ENCODE data around the gene APOBR. TPM values are rescaled to one million over a fixed set of nuclear protein-coding genes. Genes with fewer than 3 reads are reported as not detected.

Gene APOBR
- total and polyA plus RNA-seq, 9 of the 15 experiments (the other 6 are each of a cell fraction or from before 2014, with no cell fraction given) = 0.08 to 6.1 (median 2.8) TPM; not detected in 1

- no peak for TF ChIP-seq FOXJ2 (tag; IDR thresholded peaks at IDR 0.05)
- no peak for TF ChIP-seq TFE3 (CRISPR knock-in tag; IDR thresholded peaks at IDR 0.05)
- TF ChIP-seq CREM (IDR thresholded peaks at IDR 0.05; ENCODE audit: low read depth) = no peak
- no peak for TF ChIP-seq CHCHD3 (CRISPR knock-in tag; IDR thresholded peaks at IDR 0.05)
- no peak for TF ChIP-seq POLR2G (IDR thresholded peaks at IDR 0.05; ENCODE audit: low read depth, low read length)
Measured at GRCh38 chr16:28527985-28528384, 33.5 kb downstream of the APOBR start (continued).

GRCh38 chr16:28528463-28528867, 34.0 kb downstream of the APOBR start:
- H4K20me1 ChIP-seq (replicated peaks; ENCODE audit: control insufficient read depth, insufficient read depth, low read length) = no peaks in the 10 kb centered on the region
- no peak for ATAC-seq

More at GRCh38 chr16:28528463-28528867, 34.0 kb downstream of the APOBR start:
- no peaks in the 10 kb centered on the region for H3K27me3 ChIP-seq (ENCODE audit: control insufficient read depth in 2 of 2, insufficient read depth in 2 of 2, low read length in 2 of 2)
- peaks cover 5 to 16% of the 10 kb centered on the region in 2 experiments; a peak in 3 of 5 replicates for H3K4me1 ChIP-seq (replicated peaks in 1 of 2; ENCODE audit: control insufficient read depth in 2 of 2, insufficient read depth in 2 of 2, low read length in 2 of 2)
- 0 out of 2 replicates have a peak overlapping the region, but pooled peaks have one; percentile 12 for H2AFZ ChIP-seq (ENCODE audit: low read depth, low read length)
- H3K36me3 ChIP-seq (ENCODE audit: control insufficient read depth, insufficient read depth, low read length) = no peaks in the 10 kb centered on the region
- H3K9ac ChIP-seq (ENCODE audit: insufficient read depth in 1 of 2, low read depth in 2 of 2, low read length in 2 of 2) = peak overlapping the region in 1 of 2 experiments; percentile 65; a peak in 1 of 4 replicates
- H3K4me2 ChIP-seq (ENCODE audit: insufficient read depth, low read length) = no peak overlapping the region
- in situ Hi-C loops (cut with MboI) (loop anchor here (25.0 kb wide), 2 partner anchors 184 to 959 kb away; partner anchors contain the start of gene EIF3C), intact Hi-C loops (cut with micrococcal nuclease) (loop anchor here (10.0 kb wide), 1 partner anchor 254 kb away; no protein-coding TSS in a partner anchor)
- 43% methylated on average over 5 of the region's 5 CpGs for WGBS (ENCODE audit: insufficient coverage, low coverage, missing lambda C conversion rate)
- FAIRE-seq (no peak), DNase-seq (ENCODE audit: extremely low read depth in 1 of 4, low spot score in 3 of 4) (no peak)
- POLR2A ChIA-PET = no interaction called here
- no peaks in the 10 kb centered on the region for H3K9me3 ChIP-seq (replicated peaks; ENCODE audit: control insufficient read depth, insufficient read depth, low read depth, low read length)
- no peaks in the 10 kb centered on the region for H3K9me1 ChIP-seq (ENCODE audit: control insufficient read depth, insufficient read depth, low read length)
- no peaks in the 10 kb centered on the region for H3K79me2 ChIP-seq (ENCODE audit: control insufficient read depth, insufficient read depth, low read length)
- no peak for TF ChIP-seq ZNF253 (CRISPR knock-in tag; conservative IDR thresholded peaks at IDR 0.05)
- H3K27ac ChIP-seq (ENCODE audit: extremely low read depth, low read depth, low read length) = no peak overlapping the region
- H3K4me3 ChIP-seq = no peak overlapping the region
- CTCF ChIA-PET (ENCODE audit: low intra/inter-chr PET ratio) = no interaction called here
- BruUV-seq (replicated peaks) = no TSS peak
